Measurements from ENCODE around the gene GBA2. TPM values are rescaled to one million over a fixed set of nuclear protein-coding genes. Genes with fewer than 3 reads are reported as not detected.

Gene GBA2
- total and polyA plus RNA-seq, 2 experiments from 2014 or later = 135 to 157 TPM

DNA sequence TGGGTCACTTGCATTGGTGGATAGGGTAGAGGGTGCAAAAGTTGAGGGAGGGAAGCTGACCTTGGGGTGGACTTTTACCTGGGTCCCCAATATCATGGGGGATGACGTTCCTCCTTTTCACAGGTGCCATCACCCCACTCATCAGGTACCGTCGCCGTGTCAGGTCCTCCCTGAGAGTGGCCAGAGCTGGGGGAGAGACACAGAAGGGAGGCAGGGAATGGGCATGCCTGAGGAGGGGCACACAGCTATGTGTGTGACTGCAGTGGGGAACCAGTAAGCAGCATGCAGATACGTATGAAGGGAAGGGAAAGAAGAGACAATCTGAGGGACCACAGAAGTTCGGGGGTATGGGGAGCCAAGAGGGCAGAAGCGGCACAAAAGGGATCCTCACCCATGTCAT is 10.1 kb downstream of the GBA2 start:
- Histone ChIP-seq H3K9me3 (ENCODE audit: low read depth) (no peaks in the 10 kb centered on the region), H3K27ac (no peak overlapping the region), H3K27me3 (no peaks in the 10 kb centered on the region), H3K4me1 (ENCODE audit: low read depth) (no peaks in the 10 kb centered on the region), H3K36me3 (peaks cover 82% of the 10 kb centered on the region), H3K4me3 (no peak overlapping the region)
- TF ChIP-seq, protein P1, sequence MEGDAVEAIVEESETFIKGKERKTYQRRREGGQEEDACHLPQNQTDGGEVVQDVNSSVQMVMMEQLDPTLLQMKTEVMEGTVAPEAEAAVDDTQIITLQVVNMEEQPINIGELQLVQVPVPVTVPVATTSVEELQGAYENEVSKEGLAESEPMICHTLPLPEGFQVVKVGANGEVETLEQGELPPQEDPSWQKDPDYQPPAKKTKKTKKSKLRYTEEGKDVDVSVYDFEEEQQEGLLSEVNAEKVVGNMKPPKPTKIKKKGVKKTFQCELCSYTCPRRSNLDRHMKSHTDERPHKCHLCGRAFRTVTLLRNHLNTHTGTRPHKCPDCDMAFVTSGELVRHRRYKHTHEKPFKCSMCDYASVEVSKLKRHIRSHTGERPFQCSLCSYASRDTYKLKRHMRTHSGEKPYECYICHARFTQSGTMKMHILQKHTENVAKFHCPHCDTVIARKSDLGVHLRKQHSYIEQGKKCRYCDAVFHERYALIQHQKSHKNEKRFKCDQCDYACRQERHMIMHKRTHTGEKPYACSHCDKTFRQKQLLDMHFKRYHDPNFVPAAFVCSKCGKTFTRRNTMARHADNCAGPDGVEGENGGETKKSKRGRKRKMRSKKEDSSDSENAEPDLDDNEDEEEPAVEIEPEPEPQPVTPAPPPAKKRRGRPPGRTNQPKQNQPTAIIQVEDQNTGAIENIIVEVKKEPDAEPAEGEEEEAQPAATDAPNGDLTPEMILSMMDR (IDR thresholded peaks at IDR 0.05; ENCODE audit: low read depth, low read length) = no peak
- DNase-seq (ENCODE audit: low read depth in 1 of 2, low spot score in 1 of 2) = no peak

DNA sequence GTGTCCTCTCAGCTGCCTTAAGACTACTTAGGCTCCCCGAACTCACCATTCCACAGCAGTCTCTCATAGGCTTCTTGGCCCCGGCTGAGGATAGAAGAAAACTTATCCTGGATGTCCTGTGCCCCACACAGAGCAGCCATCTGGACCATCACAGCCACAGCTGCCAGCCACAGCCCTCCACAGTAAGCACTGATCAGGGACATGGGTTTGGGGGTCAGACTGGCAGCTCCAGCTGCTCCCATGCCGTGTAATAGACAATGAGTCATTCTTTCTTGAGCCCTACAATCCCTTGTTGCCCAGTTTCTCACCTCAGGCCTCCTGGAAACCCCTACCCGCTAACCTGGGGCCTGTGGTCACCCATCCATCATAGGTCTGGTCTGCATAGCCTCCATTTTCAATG is 10.8 kb downstream of the GBA2 start:
- Histone ChIP-seq H3K9me3 (ENCODE audit: low read depth) (no peaks in the 10 kb centered on the region), H3K4me3 (no peak overlapping the region), H3K27ac (no peak overlapping the region), H3K27me3 (no peaks in the 10 kb centered on the region), H3K4me1 (ENCODE audit: low read depth) (peaks cover 5% of the 10 kb centered on the region), H3K36me3 (peaks cover 76% of the 10 kb centered on the region)
- TF ChIP-seq, protein P1 (IDR thresholded peaks at IDR 0.05; ENCODE audit: low read depth, low read length) = no peak
- no peak for DNase-seq (ENCODE audit: low read depth in 1 of 2, low spot score in 1 of 2)

DNA sequence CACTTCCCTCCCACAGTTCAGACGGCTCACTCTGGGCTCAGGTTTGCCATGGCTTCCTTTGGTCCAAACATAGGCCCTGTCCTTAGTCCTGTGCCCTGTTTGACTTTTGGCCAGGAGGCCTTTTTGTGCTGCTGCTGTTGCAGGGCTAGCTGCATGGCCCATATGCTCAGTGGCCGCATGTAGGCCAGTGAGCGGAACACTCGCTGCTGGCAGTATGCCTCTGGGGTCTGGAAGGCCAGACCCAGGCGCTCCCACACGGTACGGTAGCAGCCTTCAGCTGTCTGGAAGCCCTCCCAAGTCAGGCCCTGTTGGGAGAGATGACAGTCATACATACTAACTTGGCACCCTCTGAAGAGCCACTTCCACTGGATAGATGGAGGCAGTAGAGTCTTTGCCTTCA is 11.9 kb downstream of the GBA2 start:
- peak overlapping the region; percentile 77 for H3K27ac ChIP-seq
- H3K4me1 ChIP-seq (ENCODE audit: low read depth) = peaks cover 8% of the 10 kb centered on the region
- H3K36me3 ChIP-seq = peaks cover 66% of the 10 kb centered on the region
- DNase-seq (ENCODE audit: low read depth in 1 of 2, low spot score in 1 of 2) = no peak
- H3K4me3 ChIP-seq = no peak overlapping the region
- H3K27me3 ChIP-seq = no peaks in the 10 kb centered on the region
- H3K9me3 ChIP-seq (ENCODE audit: low read depth) = no peaks in the 10 kb centered on the region
- TF ChIP-seq, protein P1 (IDR thresholded peaks at IDR 0.05; ENCODE audit: low read depth, low read length) = no peak

DNA sequence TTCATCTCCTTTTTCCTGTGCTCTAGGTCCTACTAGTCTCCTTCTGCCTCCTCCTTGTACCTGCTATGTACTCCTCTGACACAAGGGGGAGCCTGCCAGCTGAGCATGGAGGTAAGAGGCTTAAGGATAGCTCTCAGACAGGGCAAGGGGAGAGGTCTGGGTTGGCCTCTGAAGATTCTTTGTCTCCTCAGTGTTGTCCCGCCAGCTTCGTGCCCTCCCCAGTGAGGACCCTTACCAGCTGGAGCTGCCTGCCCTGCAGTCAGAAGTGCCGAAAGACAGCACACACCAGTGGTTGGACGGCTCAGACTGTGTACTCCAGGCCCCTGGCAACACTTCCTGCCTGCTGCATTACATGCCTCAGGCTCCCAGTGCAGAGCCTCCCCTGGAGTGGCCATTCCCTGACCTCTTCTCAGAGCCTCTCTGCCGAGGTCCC is 12.8 kb downstream of the GBA2 start:
- no peak overlapping the region for H3K4me3 ChIP-seq
- H3K36me3 ChIP-seq = peaks cover 58% of the 10 kb centered on the region
- H3K9me3 ChIP-seq (ENCODE audit: low read depth) = no peaks in the 10 kb centered on the region
- H3K27ac ChIP-seq = peak overlapping the region; percentile 77
- peak; percentile 72 to 89 for DNase-seq (ENCODE audit: low read depth in 1 of 2, low spot score in 1 of 2)
- peaks cover 8% of the 10 kb centered on the region for H3K4me1 ChIP-seq (ENCODE audit: low read depth)
- TF ChIP-seq, protein P1 (IDR thresholded peaks at IDR 0.05; ENCODE audit: low read depth, low read length) = peak; percentile 97
- H3K27me3 ChIP-seq = no peaks in the 10 kb centered on the region

DNA sequence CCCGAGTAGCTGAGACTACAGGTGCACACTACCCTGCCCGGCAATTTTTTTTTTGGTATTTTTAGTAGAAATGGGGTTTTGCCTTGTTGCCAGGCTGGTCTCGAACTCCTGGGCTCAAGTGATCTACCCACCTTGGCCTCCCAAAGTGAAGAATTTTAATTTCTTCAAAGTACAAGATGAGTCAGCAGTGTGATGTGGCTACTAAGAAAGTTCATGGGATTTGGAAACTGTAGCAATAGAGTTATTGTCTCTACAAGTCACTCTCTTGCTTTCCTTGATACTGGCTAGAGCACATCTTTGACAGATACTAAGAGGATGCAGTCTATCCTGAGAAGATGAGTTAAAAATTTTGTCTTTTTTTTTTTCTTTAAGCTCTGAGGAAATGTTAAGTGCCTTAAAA is 14.9 kb downstream of the GBA2 start:
- DNase-seq (ENCODE audit: low read depth in 1 of 2, low spot score in 1 of 2) = no peak
- H3K9me3 ChIP-seq (ENCODE audit: low read depth) = no peaks in the 10 kb centered on the region
- H3K4me1 ChIP-seq (ENCODE audit: low read depth) = peaks cover 29% of the 10 kb centered on the region
- H3K4me3 ChIP-seq = no peak overlapping the region
- TF ChIP-seq, protein P1 (IDR thresholded peaks at IDR 0.05; ENCODE audit: low read depth, low read length) = no peak
- H3K27ac ChIP-seq = peak overlapping the region; percentile 100
- no peaks in the 10 kb centered on the region for H3K27me3 ChIP-seq
- peaks cover 40% of the 10 kb centered on the region for H3K36me3 ChIP-seq
